ENCODE data around the gene EXOSC5. TPM values are rescaled to one million over a fixed set of nuclear protein-coding genes. Genes with fewer than 3 reads are reported as not detected.
A peak's percentile ranks its signal among the peaks of the same experiment; 100 is the strongest.

EXOSC5 gene
- total and polyA plus RNA-seq, 2 of the 13 experiments (the other 11 are each of a cell fraction or from before 2014, with no cell fraction given) = 24.1 to 26.5 TPM

GRCh38 chr19:41363753-41364523 lies 33.2 kb downstream of the EXOSC5 start, which contains the start of gene B9D2 (continued):
- TF ChIP-seq THAP9 (CRISPR knock-in tag; IDR thresholded peaks at IDR 0.05; ENCODE audit: borderline replicate concordance) (peak; percentile 64; the same call in 1 of the 2 replicates), ZNF441 (CRISPR knock-in tag; IDR thresholded peaks at IDR 0.05; ENCODE audit: borderline replicate concordance) (no peak), SOX6 (IDR thresholded peaks at IDR 0.05) (no peak), SOX6 (CRISPR knock-in tag; IDR thresholded peaks at IDR 0.05) (peak; percentile 11; the same call in 1 of the 2 replicates), SOX13 (IDR thresholded peaks at IDR 0.05) (no peak), SOX13 (CRISPR knock-in tag; conservative IDR thresholded peaks at IDR 0.05 in 1 of 2, IDR thresholded peaks at IDR 0.05 in 1 of 2) (no peak), CHD2 (IDR thresholded peaks at IDR 0.05; ENCODE audit: low read depth, low read length) (no peak; the same call in 1 of the 2 replicates), SP1 (IDR thresholded peaks at IDR 0.05) (no peak), SP1 (CRISPR knock-in tag; IDR thresholded peaks at IDR 0.05) (peak; percentile 54), TAF1 (CRISPR knock-in tag; IDR thresholded peaks at IDR 0.05) (peak; percentile 67), PHF8 (CRISPR knock-in tag; IDR thresholded peaks at IDR 0.05) (peak; percentile 76; the same call in 1 of the 2 replicates), NONO (IDR thresholded peaks at IDR 0.05) (no peak), NONO (CRISPR knock-in tag; conservative IDR thresholded peaks at IDR 0.05) (no peak), NFE2L2 (IDR thresholded peaks at IDR 0.05; ENCODE audit: low read length) (no peak), SAFB2 (CRISPR knock-in tag; IDR thresholded peaks at IDR 0.05; ENCODE audit: borderline replicate concordance, low read depth) (0 out of 2 replicates have a peak, but pooled peaks have one; percentile 12), REST (IDR thresholded peaks at IDR 0.05; ENCODE audit: borderline replicate concordance in 1 of 2, low read depth in 1 of 2, low read length in 2 of 2) (no peak), ZNF598 (CRISPR knock-in tag; IDR thresholded peaks at IDR 0.05; ENCODE audit: borderline replicate concordance) (0 out of 2 replicates have a peak, but pooled peaks have one; percentile 68), ZNF678 (CRISPR knock-in tag; IDR thresholded peaks at IDR 0.05) (no peak), ZNF614 (CRISPR knock-in tag; IDR thresholded peaks at IDR 0.05; ENCODE audit: borderline replicate concordance) (no peak), RFX1 (IDR thresholded peaks at IDR 0.05) (peak; percentile 98), MZF1 (CRISPR knock-in tag; IDR thresholded peaks at IDR 0.05; ENCODE audit: borderline replicate concordance) (no peak), ZNF18 (CRISPR knock-in tag; IDR thresholded peaks at IDR 0.05; ENCODE audit: insufficient replicate concordance) (peak; percentile 10), HDAC2 (CRISPR knock-in tag; IDR thresholded peaks at IDR 0.05) (no peak)
